ENCODE data around the gene MAJIN.
"Not testable (repeated sequence)": the region's sequence is repeated elsewhere in the genome, so short reads cannot be mapped to it uniquely, and the experiment has no call there.

MAJIN gene

DNA sequence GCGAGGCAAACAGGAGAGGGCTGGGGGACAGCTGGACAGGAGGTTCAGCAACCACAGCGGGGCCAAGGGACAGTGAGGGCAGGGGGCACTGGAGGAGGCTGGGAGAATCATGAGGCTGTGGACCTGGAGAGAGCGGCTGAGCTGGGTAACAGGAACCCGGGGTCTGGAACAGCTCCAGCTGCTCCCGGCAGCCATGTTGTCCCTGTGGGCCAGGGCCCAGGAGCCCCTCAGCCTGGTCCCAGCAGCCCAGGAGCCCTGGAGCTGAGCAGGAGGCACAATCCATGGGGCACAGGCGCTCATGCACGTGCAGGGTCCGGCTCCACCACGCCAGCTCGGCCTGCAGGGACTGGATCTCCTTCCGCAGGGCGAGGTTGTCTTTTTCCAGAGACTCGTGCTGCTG lies 17.5 kb upstream of the MAJIN start:
- DNase-seq: no peak

DNA sequence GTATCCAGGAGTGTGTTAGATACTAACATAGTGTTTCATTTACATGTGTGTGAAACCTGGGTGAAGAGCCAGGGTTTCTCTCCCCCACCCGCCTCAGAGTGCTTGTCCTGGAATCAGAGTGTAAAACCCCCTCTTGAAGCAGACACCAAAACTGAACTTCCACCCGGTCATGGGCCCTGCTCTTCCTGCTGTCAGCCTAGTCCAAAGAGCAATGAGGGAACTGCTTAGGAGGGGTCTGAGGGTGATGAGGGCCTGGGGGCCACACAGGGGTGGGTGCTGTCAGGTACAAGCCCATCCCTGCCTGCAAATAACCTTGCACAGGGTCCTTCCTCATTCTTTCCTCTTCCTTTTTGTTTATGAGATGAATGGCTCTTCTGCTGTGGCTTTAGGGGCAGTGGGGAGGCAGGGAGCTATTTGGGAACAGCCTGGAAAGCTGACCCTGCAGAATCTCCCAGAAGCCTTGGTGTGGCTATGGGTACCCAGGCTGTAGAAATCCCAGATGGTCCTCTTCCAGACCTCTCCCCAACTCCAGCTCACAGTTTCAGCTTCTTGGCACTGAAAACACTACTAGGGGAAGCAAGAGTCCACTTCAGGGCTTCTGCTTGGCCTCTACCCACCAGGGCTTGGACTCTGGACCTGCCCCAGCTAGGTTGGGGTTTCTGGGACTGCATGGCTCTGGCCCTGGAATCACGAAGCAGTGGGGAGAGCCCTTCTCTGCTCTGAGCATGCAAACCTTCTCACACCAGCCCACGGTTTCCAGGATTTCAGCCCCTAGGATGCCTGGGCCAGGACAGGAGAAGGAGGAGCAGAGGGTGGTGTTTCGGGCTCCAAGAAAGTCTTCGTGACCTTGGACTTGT lies 16.3 kb upstream of the MAJIN start:
- no peak for DNase-seq

DNA sequence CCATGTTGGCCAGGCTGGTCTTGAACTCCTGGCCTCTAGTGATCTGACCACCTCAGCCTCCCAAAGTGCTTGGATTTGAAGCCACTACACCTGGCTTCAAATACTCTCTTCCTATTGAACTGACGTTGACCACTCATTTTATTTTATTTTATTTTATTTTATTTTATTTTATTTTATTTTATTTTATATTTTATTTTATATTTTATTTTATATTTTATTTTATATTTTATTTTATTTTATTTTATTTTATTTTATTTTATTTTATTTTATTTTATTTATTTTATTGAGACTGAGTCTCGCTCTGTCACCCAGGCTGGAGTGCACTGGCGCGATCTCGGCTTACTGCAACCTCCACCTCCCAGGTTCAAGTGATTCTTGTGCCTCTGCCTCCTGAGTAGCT lies 11.4 kb upstream of the MAJIN start:
- DNase-seq: not testable (repeated sequence)

DNA sequence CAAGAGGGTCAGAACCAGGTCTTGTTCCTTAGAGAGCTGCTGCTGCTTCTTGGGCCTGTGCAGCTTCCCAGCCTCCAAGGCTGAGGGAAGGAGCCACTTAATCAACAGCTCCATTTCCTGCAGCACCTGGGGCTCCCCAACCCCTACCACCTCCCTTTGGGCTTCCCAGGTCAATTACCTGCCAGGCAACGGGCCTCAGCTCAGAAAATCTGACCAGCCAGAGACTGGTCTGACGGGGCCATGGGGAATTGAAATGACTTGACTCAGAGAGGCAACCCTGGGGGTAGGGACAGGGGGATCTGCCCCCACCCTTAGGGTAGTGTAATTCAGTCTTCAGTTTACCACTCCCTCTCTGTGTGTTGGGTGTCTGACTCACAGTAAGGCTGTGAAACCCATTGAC lies 4.7 kb upstream of the MAJIN start:
- DNase-seq: no peak

DNA sequence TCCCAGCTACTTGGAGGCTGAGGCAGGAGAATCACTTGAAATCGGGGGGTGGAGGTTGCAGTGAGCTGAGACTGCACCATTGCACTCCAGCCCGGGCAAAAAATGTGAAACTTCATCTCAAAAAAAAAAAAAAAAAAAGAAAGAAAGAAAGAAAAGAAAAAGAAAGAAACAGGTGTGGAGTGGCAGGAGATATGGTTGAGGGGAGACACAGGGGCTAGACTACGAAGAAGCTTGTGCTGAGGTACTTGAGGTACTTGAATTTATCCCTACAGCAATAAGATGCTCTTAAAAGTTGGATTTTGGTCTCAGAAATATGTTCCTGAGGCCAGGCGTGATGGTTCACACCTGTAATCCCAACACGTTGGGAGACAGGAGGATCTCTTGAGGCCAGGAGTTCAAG lies 2.2 kb upstream of the MAJIN start:
- no peak for DNase-seq

DNA sequence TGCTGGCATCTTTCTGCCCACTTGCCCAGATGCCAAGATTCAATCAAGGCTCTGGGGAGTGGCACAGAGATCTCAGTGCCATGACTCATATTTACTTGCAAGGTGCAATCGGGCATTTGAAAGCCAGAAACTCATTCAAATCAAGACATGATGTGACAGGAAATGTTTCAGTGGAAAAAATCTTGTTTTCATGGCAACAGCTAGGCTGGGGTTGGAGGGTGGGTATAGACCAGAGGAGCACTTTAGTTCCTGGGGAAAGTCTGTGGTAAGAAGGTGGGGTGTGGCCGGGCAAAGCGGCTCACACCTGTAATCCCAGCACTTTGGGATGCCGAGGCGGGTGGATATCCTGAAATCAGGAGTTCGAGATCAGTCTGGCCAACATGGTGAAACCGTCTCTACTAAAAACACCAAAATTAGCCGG lies 1.2 kb downstream of the MAJIN start:
- DNase-seq: no peak

DNA sequence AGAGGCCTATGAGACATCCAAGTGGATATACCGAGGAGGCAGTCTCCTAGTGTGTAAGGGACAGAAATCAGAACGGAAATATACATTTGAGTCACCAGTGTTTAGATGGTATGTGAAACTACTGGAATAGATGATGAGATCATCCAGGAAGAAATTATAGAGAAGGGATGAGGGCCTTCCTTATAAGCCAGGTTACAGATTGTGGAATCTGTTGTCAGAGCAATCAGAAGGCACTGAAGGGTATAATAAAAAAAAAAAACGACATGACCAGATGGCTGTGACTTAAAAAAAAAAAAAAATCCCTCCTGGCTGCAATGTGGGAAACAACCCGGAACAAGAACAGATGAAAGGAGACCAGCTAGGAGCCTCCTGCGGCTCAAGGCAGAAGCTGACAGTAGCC lies 2.7 kb downstream of the MAJIN start:
- DNase-seq: no peak

DNA sequence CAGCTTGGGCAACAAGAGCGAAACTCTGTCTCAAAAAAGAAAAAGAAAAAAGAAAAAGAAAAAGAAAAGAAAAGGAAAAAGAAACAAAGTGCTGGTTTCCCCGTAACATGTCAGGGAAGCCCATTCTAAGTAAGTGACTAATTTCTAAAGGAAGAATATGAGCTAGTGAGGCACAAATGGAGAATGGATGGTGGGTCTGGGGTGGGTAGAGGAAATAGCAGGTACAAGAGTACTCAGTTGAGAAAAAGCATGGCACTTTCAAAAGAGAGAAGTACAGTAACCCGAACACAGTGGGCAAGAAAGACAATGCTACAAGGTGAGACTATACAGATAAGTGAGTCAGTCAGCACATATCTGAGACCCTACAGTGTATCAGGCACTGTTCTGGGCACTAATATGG lies 4.5 kb downstream of the MAJIN start:
- DNase-seq: no peak

DNA sequence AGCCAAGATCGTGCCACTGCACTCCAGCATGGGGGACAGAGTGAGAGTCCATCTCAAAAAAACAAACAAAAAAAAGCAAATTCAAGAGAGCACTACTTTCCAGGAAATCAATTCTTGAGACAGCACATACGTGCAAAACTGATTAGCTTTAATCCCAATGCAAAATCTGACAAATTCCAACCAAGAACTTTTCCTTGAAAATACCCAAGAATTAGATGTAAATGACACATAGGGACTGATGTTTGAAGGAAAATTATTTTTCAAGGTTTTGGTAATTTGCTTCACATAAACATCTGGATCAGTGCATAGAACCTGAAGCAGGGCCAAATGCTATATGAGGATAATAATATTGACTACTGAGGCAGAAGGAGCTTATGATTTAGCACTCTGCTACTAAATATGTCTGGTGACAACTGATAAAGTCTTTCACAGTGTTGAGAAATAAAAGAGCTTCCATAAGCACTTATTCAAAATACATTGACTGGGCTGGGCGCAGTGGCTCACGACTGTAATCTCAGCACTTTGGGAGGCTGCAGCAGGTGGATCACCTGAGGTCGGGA lies 8.8 kb downstream of the MAJIN start:
- DNase-seq: no peak

DNA sequence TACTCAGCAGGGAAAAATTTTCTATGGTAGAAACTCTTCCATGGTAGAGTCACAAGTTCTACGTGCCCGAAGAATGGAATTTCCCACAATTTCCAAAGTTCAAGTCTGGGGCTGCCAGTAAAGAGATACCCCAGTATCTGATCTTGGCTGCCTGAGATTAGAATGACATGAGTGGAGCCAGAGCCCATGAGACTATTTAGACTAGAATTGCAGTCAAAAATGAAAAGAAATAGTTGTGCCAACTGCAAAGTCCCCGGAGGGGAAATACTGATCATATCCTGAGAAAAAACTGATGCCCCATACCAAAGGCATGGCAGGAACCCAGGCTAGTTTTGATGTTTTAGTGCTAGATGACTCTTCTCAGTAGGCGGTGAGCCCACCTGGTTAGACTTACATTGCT lies 11.2 kb downstream of the MAJIN start:
- DNase-seq: no peak

DNA sequence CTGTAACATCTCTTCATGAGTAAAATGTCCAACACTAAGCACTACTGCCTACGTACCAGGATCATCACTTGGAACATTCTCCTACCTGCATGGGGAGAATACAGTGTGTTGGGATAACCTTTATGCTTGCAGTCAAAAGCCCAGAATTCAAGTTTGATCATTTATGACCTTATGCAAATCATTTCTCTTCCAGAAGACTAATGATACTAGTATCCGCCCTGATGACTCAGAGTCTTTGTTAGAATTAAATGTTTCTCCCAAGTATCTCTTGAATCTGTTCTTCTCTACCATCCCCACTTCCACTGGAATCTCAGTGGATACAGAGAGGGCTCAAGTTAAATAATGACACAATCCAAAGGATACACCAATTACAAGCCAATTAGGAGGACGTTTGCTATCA lies 12.4 kb downstream of the MAJIN start:
- no peak for DNase-seq

DNA sequence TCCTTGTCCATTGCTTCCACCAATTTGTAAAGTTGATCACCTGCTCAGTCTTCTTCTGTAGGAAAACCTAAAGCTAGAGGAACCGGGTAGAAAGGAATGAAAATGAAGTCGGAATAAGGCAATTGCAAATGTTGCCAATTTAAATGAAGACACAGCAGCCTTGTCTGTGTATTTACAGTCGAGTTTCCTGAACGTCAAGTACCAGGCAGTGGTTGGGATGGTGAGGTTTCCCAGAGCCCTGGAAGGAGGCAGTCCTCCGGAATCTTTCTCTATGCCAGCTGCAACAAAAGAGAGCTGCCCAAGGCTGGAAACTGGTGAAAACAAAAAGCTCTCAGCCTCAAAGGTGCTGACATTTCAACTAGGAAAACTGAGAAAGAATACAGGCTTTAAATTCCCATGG lies 17.7 kb downstream of the MAJIN start:
- DNase-seq: no peak

DNA sequence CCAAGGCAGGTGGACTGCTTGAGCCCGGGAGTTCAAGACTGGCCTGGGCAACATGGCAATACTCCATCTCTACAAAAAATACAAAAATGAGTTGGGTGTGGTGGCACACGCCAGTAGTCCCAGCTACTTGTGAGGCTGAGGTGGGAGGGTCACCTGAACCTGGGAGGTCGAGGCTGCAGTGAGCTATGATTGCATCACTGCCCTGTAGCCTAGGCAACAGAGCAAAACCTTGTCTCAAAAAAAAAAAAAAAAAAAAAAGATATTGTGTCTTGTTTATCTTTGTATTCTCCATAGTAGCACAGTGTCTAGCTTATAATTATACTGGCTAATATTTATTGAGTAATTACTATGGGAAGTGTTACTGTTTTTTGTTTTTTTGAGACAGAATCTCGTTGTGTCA lies 20.4 kb downstream of the MAJIN start:
- no peak for DNase-seq

DNA sequence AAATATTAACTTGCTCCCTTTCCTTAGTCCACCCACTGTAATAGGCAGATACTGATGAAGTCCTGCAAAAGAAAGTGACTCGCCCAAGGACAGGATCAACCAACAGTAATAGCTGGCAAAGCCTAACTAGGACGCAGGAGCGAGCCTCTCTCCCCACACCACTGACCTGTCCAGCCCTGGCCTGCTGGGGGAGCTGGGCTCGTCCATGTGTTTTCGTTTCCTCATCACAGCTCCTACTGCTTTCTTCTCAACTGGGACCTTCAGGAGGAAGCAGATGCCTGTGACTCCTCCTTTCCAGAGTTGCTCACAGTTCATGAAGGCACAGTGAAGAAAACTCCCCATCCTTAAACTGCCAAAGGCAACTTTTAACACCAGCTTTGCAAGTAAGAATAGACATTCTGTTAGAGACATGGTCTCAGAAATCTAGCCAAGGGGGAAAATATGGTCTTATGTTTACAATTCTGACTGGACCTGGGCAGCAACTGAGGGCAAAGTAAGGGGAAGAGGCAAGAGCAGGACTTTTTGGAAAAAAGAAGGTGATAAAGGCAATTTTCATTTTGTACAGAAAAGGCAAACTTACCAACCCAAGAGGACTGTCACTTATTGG lies 24.6 kb downstream of the MAJIN start:
- no peak for DNase-seq

DNA sequence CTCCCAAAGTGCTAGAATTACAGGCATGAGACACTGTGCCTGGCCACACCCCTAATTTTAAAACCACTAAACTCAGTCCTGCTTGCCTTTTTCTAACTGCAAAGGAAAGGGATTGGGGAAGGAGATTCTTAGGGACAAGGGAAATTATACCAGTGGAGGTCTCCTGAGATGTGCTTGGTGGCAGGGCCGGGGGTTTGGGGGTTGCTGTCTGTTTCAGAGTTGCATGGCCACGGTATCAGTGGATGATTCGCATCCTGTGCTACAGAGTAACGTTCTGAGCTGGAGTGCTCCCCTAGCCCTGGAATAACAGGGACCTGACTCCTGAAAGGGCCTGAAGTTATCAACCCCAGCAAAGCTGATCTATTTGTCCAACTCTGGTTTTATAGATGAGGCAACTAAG lies 35.4 kb downstream of the MAJIN start:
- DNase-seq: no peak

DNA sequence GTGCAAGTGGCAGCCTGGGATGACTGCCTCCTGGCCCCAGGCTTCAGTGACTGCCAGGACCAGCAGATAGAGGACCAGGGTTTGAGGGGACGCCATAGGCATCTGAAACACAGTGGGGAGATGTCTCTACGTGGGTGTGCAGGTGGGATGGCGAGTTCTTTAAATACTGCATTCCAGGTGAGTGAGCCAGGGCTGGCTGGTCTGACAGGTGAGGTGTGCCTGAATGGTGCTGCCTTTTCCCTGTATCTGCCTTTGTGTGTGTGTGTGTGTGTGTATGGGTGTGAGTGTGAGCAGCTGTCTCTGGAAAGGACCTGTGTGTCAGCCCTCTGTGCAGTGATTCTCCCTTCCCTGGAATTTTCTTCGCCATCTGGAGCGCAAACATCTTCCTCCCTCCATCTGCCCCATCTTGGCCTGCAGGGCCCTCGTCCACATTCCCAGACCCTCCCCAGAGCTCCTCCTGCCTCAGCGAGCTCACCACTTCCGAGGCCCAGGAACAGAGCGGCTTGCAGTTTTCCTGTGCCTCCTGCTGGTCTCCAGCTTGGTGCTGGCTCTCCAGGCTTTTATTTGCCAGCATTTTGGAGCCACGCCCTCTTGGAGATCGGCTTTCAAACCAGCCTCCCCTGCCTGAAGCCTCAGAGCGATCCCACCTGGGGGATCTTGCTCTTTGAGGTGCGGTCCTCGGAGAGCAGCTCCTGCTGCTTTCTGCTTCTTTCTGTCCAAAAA lies 36.4 kb downstream of the MAJIN start, which contains the start of gene GPHA2:
GPHA2 (minus strand) TSS at position 535 of the 723 bp plus-strand sequence; CDS start at position 102, 433 bp downstream.
- DNase-seq: no peak

DNA sequence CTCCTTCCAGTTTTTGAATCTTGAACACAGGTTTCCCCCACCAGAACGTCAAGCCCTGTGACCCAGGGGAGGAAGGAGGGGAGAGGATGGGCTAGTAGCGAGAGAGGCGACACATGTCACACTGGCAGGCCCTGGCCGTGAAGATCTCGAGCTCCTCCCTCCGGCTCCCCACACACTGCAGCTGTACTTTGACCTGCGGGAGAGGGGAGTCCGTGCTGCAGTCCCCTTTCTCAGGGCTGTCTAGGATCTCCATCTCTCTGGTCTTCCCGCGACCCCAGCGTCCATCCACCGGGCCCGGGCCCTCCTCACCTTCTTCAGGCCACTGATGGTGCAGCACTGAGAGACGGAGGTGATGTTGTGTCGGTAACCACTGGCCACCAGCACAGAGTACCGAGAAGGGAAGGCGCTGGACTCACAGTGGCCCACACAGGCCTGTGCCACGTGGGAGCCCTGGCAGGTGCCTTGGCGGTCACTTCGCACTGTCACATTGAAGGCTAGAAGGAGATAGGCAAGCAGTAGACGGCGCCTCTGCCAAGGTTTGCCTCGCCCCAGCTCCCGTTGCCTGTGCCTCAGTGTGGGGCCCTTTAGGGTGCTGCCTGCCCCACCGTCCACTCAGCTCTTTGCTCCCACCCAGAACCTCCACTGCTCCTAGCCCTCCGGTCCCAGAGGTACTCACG lies 37.1 kb downstream of the MAJIN start:
- no peak for DNase-seq

DNA sequence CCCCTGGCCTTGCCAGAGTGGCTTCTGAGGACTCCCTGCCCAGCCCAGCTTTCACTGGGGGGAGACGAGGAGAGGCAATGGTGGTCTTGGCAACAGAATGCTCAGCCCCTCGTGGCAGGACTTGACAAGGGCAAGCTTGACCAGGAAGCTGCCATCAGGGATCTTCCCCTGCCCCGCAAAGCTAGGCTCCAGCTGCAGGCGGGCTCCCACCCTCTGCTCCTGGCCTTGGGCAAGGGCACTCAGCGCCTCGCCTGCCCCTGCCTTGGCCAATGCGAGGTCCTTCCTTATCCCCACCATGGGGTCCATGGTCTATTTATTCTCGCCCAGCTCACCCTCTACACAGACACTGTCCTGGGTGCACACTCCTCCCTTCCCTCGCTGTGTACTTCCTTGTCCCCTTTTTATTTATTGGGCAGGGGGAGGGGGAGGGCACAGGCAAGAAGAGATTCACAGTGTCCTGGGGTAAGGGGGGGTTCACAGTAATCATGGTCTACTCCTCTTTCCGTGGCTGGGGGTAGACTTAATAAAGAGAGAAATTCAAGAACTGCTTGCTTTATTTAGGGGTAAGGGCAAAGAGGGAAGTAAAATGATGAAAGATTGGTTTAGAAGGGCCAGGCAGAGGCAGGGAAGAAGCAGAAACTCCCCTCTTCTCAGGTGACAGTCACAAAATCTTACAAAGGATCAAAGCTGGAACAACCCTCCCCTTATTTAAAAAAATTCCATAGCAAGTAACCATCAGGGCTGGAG lies 37.8 kb downstream of the MAJIN start:
- DNase-seq: no peak

DNA sequence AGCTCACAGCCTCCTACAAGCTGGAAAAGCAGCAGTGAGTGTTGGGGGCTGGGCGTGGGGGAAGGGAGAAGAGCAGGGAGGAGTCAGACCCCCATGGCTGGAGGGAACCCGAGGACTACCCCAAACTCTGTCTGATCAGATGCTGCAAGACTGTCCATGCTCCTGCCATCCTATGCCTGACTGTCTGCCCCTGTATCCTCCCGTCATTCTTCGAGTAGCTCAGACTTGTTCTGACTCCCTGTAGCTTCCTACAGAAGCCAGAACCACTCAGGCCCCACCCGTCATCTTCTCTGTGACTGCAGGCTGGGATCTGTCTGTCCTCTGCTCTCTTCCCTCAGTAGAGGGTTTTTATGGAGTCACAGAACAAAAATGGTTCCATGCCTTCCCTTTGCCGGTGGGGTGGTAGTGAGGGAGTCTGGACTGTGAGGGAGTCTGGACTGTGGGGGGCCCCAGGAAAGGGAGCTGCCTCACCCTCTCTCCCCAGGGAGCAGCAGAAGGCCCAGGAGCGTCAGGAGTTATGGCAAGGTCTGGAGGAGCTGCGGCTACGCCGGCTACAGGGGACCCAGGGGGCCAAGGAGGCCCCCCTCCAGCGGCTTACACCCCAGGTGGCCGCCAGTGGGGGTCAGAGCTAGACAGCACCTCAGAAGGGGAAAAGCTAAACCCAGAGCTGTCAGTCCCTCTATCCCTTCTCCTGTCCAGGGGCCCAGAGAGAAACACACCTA lies 38.5 kb downstream of the MAJIN start:
- DNase-seq: no peak

DNA sequence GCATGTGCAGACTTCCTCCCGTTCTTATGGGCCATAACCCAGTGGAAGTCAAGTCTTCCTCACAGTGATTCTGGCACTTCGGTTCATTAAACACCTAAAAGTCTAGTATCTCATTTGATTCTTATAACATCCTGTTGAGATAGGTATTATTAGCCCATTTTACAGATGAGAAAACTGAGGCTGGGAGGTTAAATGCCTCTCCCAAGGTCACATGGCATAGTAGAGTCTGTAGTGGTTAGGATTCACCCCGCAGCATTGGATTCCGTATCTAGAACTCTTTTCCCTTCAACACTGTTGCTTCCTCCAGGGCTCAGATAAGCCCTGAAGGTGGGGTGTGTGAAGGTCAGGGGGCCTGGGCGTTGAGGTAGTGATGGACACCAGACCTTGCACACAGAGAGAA lies 39.6 kb downstream of the MAJIN start:
- no peak for DNase-seq

DNA sequence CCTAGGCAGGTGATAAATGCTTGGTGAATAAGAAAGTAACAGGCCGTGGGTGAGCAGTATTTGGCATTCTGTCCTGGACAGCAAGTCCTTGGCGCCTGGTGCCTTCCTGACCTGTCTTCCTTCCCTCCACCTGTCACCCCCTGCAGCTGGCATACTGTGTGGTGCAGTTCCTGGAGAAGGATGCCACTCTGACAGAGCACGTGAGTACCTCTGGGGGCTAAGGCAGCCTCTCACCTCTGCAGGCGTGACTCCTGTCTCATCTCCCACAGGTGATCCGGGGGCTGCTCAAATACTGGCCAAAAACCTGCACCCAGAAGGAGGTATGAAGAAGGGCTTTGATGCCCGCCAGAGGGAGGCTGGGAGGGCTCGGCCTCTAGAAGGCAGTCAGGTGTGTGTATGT lies 40.6 kb downstream of the MAJIN start:
- no peak for DNase-seq

DNA sequence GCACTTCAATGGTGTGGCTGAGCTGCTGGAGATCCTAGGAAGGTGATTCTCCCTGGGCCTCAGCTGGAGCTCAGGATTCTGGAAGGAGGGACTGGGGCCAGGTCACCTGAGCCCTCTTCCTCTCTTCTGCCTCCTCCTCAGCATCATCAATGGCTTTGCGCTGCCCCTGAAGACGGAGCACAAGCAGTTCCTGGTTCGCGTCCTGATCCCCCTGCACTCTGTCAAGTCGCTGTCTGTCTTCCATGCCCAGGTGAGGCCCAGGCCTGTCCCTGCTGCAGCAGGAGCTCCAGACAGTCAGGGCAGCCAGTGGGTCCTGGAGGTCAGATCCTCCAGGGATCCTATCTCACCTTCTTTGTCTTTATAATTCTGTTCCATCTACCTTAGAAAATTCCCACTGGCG lies 41.6 kb downstream of the MAJIN start:
- no peak for DNase-seq
